GM19328 (cell line): ENCODE data around the gene MAPKAP1.

Experiments used
- ATAC-seq: cut with Tn5 transposase; IDR thresholded peaks from one replicate; pipeline ENCODE4 v1.9.1; 2021; ENCODE audit warnings: mild to moderate bottlenecking, moderate library complexity; ENCODE audit not compliant: unreplicated experiment

MAPKAP1 gene

GRCh38 chr9:125646217-125646616 is 60.8 kb downstream of the MAPKAP1 start:
- ATAC-seq = no peak

- no peak for ATAC-seq
Observed at GRCh38 chr9:125644819-125645507, 62.0 kb downstream of the MAPKAP1 start.

- ATAC-seq = no peak
Observed at GRCh38 chr9:125642311-125642710, 64.7 kb downstream of the MAPKAP1 start.

GRCh38 chr9:125639057-125639456 is 68.0 kb downstream of the MAPKAP1 start:
- no peak for ATAC-seq

- ATAC-seq = no peak
Observed at GRCh38 chr9:125638239-125639045, 68.6 kb downstream of the MAPKAP1 start.

- no peak for ATAC-seq
Observed at GRCh38 chr9:125637241-125637640, 69.8 kb downstream of the MAPKAP1 start.

GRCh38 chr9:125635888-125636287 is 71.1 kb downstream of the MAPKAP1 start:
- no peak for ATAC-seq

- ATAC-seq = no peak
Observed at GRCh38 chr9:125634040-125634717, 72.8 kb downstream of the MAPKAP1 start.

- ATAC-seq = no peak
Observed at GRCh38 chr9:125633116-125633745, 73.8 kb downstream of the MAPKAP1 start.

GRCh38 chr9:125632321-125633115 is 74.5 kb downstream of the MAPKAP1 start:
- peak; percentile 46 for ATAC-seq

- no peak for ATAC-seq
Observed at GRCh38 chr9:125631391-125632085, 75.5 kb downstream of the MAPKAP1 start.

GRCh38 chr9:125630436-125630835 is 76.6 kb downstream of the MAPKAP1 start:
- ATAC-seq = no peak

GRCh38 chr9:125629446-125629845 is 77.6 kb downstream of the MAPKAP1 start:
- ATAC-seq = no peak

GRCh38 chr9:125626187-125626586 is 80.8 kb downstream of the MAPKAP1 start:
- ATAC-seq = no peak

- ATAC-seq = no peak
Observed at GRCh38 chr9:125621170-125621569, 85.8 kb downstream of the MAPKAP1 start.

- no peak for ATAC-seq
Observed at GRCh38 chr9:125620216-125620615, 86.8 kb downstream of the MAPKAP1 start.

- no peak for ATAC-seq
Observed at GRCh38 chr9:125617087-125617486, 89.9 kb downstream of the MAPKAP1 start.

- ATAC-seq = no peak
Observed at GRCh38 chr9:125613141-125613540, 93.9 kb downstream of the MAPKAP1 start.

GRCh38 chr9:125612616-125613015 is 94.4 kb downstream of the MAPKAP1 start:
- ATAC-seq = no peak
